H9 (cell line): ENCODE measurements around the gene MPZ. TPM values are rescaled to one million over a fixed set of nuclear protein-coding genes. Genes with fewer than 3 reads are reported as not detected.

Experiments
- DNase-seq: peaks from one replicate; pipeline ENCODE4 v3.0.0-alpha.2; 2017
- H2AFZ ChIP-seq: one replicate; pipeline ENCODE4 v1.6.1; 2013; ENCODE audit warnings: mild to moderate bottlenecking, low read length, control low read depth, moderate library complexity
- H2AK5ac ChIP-seq: 2 replicates; pipeline ENCODE4 v1.6.1; 2013; ENCODE audit warnings: low read length, control low read depth, mixed read lengths; ENCODE audit not compliant: insufficient read length
- H2BK120ac ChIP-seq: one replicate; pipeline ENCODE4 v1.6.1; 2013; ENCODE audit warnings: low read depth, mild to moderate bottlenecking, low read length, control low read depth, inconsistent platforms; ENCODE audit not compliant: poor library complexity, severe bottlenecking
- H2BK12ac ChIP-seq: 2 replicates; pipeline ENCODE4 v1.6.1; 2013; ENCODE audit warnings: low read length, control low read depth, mixed read lengths, low read depth; ENCODE audit not compliant: insufficient read length
- H2BK15ac ChIP-seq: 2 replicates; pipeline ENCODE4 v1.6.1; 2013; ENCODE audit warnings: low read depth, low read length, control low read depth
- H2BK20ac ChIP-seq: one replicate; pipeline ENCODE4 v1.6.1; 2013; ENCODE audit warnings: low read depth, mild to moderate bottlenecking, low read length, control low read depth, inconsistent platforms; ENCODE audit not compliant: poor library complexity, severe bottlenecking
- H2BK5ac ChIP-seq: 2 replicates; pipeline ENCODE4 v1.6.1; 2013; ENCODE audit warnings: low read length, control low read depth, mixed read lengths; ENCODE audit not compliant: insufficient read length
- H3K14ac ChIP-seq: 2 replicates; pipeline ENCODE4 v1.6.1; 2013; ENCODE audit warnings: low read length, control low read depth; ENCODE audit not compliant: insufficient read depth
- H3K18ac ChIP-seq: 2 replicates; pipeline ENCODE4 v1.6.1; 2013; ENCODE audit warnings: low read depth, mild to moderate bottlenecking, mixed read lengths, low read length, control low read depth; ENCODE audit not compliant: insufficient read length
- H3K23ac ChIP-seq: 2 replicates; pipeline ENCODE4 v1.6.1; 2013; ENCODE audit warnings: low read length, control low read depth, mixed read lengths, low read depth; ENCODE audit not compliant: insufficient read length
- H3K23me2 ChIP-seq: 2 replicates; pipeline ENCODE4 v1.6.1; 2013; ENCODE audit warnings: low read depth, mild to moderate bottlenecking, mixed read lengths, low read length, control low read depth; ENCODE audit not compliant: insufficient read length, poor library complexity, severe bottlenecking
- H3K27ac ChIP-seq: 2 replicates; pipeline ENCODE4 v1.5.1; 2013; ENCODE audit warnings: low read length, control low read depth, mixed read lengths, low read depth; ENCODE audit not compliant: insufficient read length
- H3K27me3 ChIP-seq: 2 replicates; pipeline ENCODE4 v1.6.1; 2013; ENCODE audit warnings: low read length, control low read depth, inconsistent platforms; ENCODE audit not compliant: insufficient read depth
- H3K4ac ChIP-seq: 2 replicates; pipeline ENCODE4 v1.6.1; 2013; ENCODE audit warnings: low read depth, mild to moderate bottlenecking, control low read depth, inconsistent platforms, low read length, moderate library complexity
- H3K4me1 ChIP-seq: 2 replicates; pipeline ENCODE4 v1.6.1; 2013; ENCODE audit warnings: low read length, control low read depth, inconsistent platforms; ENCODE audit not compliant: insufficient read depth
- H3K4me2 ChIP-seq: 2 replicates; pipeline ENCODE4 v1.6.1; 2013; ENCODE audit warnings: low read length, control low read depth, mixed read lengths; ENCODE audit not compliant: insufficient read length, insufficient read depth
- H3K56ac ChIP-seq: 2 replicates; pipeline ENCODE4 v1.6.1; 2013; ENCODE audit warnings: low read depth, mild to moderate bottlenecking, mixed read lengths, low read length, control low read depth; ENCODE audit not compliant: insufficient read length
- H3K79me1 ChIP-seq: 2 replicates; pipeline ENCODE4 v1.6.1; 2013; ENCODE audit warnings: low read depth, mild to moderate bottlenecking, moderate library complexity, low read length, control low read depth, inconsistent platforms; ENCODE audit not compliant: insufficient read depth, poor library complexity, severe bottlenecking
- H3K79me2 ChIP-seq: 2 replicates; pipeline ENCODE4 v1.6.1; 2013; ENCODE audit warnings: low read length, control low read depth, inconsistent platforms; ENCODE audit not compliant: insufficient read depth
- H3K9ac ChIP-seq: 2 replicates; pipeline ENCODE4 v1.6.1; 2013; ENCODE audit warnings: low read length, control low read depth, mixed read lengths; ENCODE audit not compliant: insufficient read length; ENCODE audit errors: extremely low read depth
- H3K9me3 ChIP-seq: one replicate; pipeline ENCODE4 v1.6.1; 2013; ENCODE audit warnings: low read depth, low read length, inconsistent platforms; ENCODE audit not compliant: control insufficient read depth
- H3T11ph ChIP-seq: one replicate; pipeline ENCODE4 v1.6.1; 2013; ENCODE audit warnings: mild to moderate bottlenecking, low read length, control low read depth, inconsistent platforms
- H4K20me1 ChIP-seq: one replicate; pipeline ENCODE4 v1.6.1; 2013; ENCODE audit not compliant: control insufficient read depth, insufficient read length, insufficient read depth
- H4K5ac ChIP-seq: 2 replicates; pipeline ENCODE4 v1.6.1; 2013; ENCODE audit warnings: low read depth, mild to moderate bottlenecking, mixed read lengths, low read length, control low read depth; ENCODE audit not compliant: insufficient read length
- H4K8ac ChIP-seq: replicated peaks from 2 replicates; pipeline ENCODE4 v1.6.1; 2013; ENCODE audit warnings: low read length, control low read depth, mixed read lengths, low read depth; ENCODE audit not compliant: insufficient read length
- H4K91ac ChIP-seq: 2 replicates; pipeline ENCODE4 v1.6.1; 2013; ENCODE audit warnings: low read depth, mild to moderate bottlenecking, moderate library complexity, mixed read lengths, low read length, control low read depth; ENCODE audit not compliant: insufficient read length
- H3K27ac Mint-ChIP-seq, 3 experiments: 2 replicates in 2 of 3; 3 replicates in 1 of 3; pipeline ENCODE4 v1.8.0; 2020 to 2021; ENCODE audit warnings: mixed read lengths in 3 of 3, mild to moderate bottlenecking in 1 of 3, moderate library complexity in 1 of 3
- H3K27me3 Mint-ChIP-seq: 2 replicates; pipeline ENCODE4 v1.8.0; 2021; ENCODE audit warnings: low read depth, mild to moderate bottlenecking, moderate library complexity, mixed read lengths
- H3K36me3 Mint-ChIP-seq, 3 experiments: 2 replicates in 2 of 3; 3 replicates in 1 of 3; pipeline ENCODE4 v1.8.0; 2020 to 2021; ENCODE audit warnings: low read depth in 3 of 3, mixed read lengths in 3 of 3; ENCODE audit not compliant: insufficient read depth in 1 of 3
- H3K4me1 Mint-ChIP-seq, 2 experiments: 2 replicates each; pipeline ENCODE4 v1.8.0; 2020; ENCODE audit warnings: mixed read lengths in 2 of 2
- H3K4me3 Mint-ChIP-seq, 2 experiments: 2 replicates in 1 of 2; 3 replicates in 1 of 2; pipeline ENCODE4 v1.8.0; 2020 to 2021; ENCODE audit warnings: mild to moderate bottlenecking in 2 of 2, mixed read lengths in 2 of 2, moderate library complexity in 1 of 2
- H3K9me3 Mint-ChIP-seq, 2 experiments: 2 replicates in 1 of 2; 3 replicates in 1 of 2; pipeline ENCODE4 v1.8.0; 2020; ENCODE audit warnings: mild to moderate bottlenecking in 2 of 2, mixed read lengths in 2 of 2, moderate library complexity in 1 of 2
- CTCF ChIP-seq: fragments of 200-600 bp; sonication (generic); conservative IDR thresholded peaks from 3 replicates; pipeline ENCODE4 v1.8.0; 2021; ENCODE audit warnings: antibody characterized with exemption, mild to moderate bottlenecking
- total RNA-seq: library from RNA; stranded (reverse); gene quantifications from 2 replicates; pipeline ENCODE4 v1.2.1, GENCODE V29; 2021

MPZ gene
- total RNA-seq, 1 experiment from 2014 or later, result 2.7 TPM

GRCh38 chr1:161359291-161359690 is 49.5 kb upstream of the MPZ start:
- no peak overlapping the region for H3K56ac ChIP-seq
- H3K9me3 ChIP-seq, result no peaks in the 10 kb centered on the region
- H3K79me1 ChIP-seq, result no peaks in the 10 kb centered on the region
- no peaks in the 10 kb centered on the region for H4K20me1 ChIP-seq
- H2BK20ac ChIP-seq, result no peak overlapping the region
- H4K8ac ChIP-seq, result no peak overlapping the region
- no peaks in the 10 kb centered on the region for H3K79me2 ChIP-seq
- H2BK12ac ChIP-seq, result no peak overlapping the region
- no peaks in the 10 kb centered on the region for H3K23me2 ChIP-seq
- Mint-ChIP-seq H3K4me1 (no peaks in the 10 kb centered on the region), H3K9me3 (no peaks in the 10 kb centered on the region), H3K4me3 (no peak overlapping the region), H3K27me3 (no peaks in the 10 kb centered on the region), H3K27ac (0 out of 7 replicates have a peak overlapping the region, but pooled peaks of 1 of the 3 experiments have one; percentile 2), H3K36me3 (peaks cover 4 to 27% (median 17%) of the 10 kb centered on the region in 3 experiments; a peak in 5 of 7 replicates)
- no peak overlapping the region for H3K27ac ChIP-seq
- H3K18ac ChIP-seq, result no peak overlapping the region
- no peak overlapping the region for H4K5ac ChIP-seq
- no peaks in the 10 kb centered on the region for H3K27me3 ChIP-seq
- H2AK5ac ChIP-seq, result no peak overlapping the region
- TF ChIP-seq CTCF, result no peak
- no peak overlapping the region for H3K14ac ChIP-seq
- no peak overlapping the region for H3K23ac ChIP-seq
- no peak overlapping the region for H2BK120ac ChIP-seq
- H3K4ac ChIP-seq, result no peak overlapping the region
- no peak for DNase-seq
- H3K9ac ChIP-seq, result no peak overlapping the region
- no peak overlapping the region for H2AFZ ChIP-seq
- H2BK5ac ChIP-seq, result no peak overlapping the region
- H4K91ac ChIP-seq, result no peak overlapping the region
- H3T11ph ChIP-seq, result no peak overlapping the region
- H3K4me2 ChIP-seq, result no peak overlapping the region
- H2BK15ac ChIP-seq, result no peak overlapping the region
- no peaks in the 10 kb centered on the region for H3K4me1 ChIP-seq
